ENCODE measurements around the gene ZSCAN22. TPM values are rescaled to one million over a fixed set of nuclear protein-coding genes. Genes with fewer than 3 reads are reported as not detected.

The ZSCAN22 gene
- total and polyA plus RNA-seq, 2 of the 4 experiments (the other 2 are of a cell fraction), result 2.2 to 2.5 TPM

DNA sequence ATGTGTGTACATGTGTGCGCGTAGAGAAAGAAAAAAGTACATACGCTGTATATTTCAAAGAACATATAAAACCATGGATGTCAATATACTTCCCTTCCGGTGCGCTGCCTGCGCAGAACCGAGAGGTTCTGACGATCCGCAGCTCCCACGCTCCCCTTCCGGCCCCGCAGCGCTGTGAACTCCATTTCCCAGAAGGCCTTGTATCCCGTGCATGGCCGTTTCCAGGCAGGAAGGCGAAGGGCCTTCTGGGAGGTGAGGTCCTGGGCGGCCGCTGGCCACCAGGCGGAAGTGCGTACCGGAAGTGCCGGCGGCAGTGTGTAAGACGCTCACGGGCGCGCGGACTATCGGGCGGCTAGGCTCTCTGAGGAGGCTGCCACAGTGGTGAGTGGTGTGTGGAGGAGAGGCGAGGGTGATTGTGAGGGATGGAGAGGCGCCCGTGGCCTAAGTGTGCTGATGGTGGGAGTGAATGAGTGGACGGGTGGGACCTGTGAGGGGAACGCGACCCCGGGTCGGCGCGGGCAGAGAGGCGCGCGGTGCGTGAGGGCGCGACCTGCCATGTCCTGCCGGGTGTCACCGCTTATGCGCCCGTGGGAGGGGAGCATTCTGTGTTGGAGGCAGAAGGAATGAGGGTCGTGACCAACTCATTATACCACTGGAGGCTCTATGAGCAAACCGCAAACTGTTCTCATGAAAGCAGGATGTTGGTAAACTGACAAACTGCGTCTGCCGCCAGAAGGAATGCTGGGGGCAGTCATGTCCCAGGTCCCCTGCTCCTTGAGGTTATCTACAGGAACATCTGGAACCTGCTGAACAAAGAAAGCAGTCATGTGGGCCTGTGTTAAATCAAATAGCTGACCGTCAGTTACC, 21.5 kb upstream of the ZSCAN22 start, which contains the start of gene ERVK3-1:
Gene ERVK3-1 (plus strand): TSS at position 313 of the 867 bp plus-strand sequence. CDS start 6,792 bp downstream, outside the sequence.
- ChIA-PET CTCF (no interaction called here), POLR2A (ENCODE audit: unreplicated experiment) (no interaction called here)
- H3K27ac ChIP-seq (ENCODE audit: insufficient read depth, low read length), result peak within 1 kb of the TSS; percentile 79
- TF ChIP-seq POLR2A (IDR thresholded peaks at IDR 0.05; ENCODE audit: low read depth, low read length) (peak; percentile 94), CEBPB (IDR thresholded peaks at IDR 0.05; ENCODE audit: low read depth, low read length) (no peak), ELK1 (IDR thresholded peaks at IDR 0.05; ENCODE audit: borderline replicate concordance, low read depth, low read length) (peak; percentile 80; the same call in 1 of the 2 replicates), BHLHE40 (IDR thresholded peaks at IDR 0.05; ENCODE audit: low read depth, low read length) (peak; percentile 72), MXI1 (IDR thresholded peaks at IDR 0.05; ENCODE audit: borderline replicate concordance, low read depth, low read length) (peak; percentile 19; the same call in 1 of the 2 replicates)
- TF ChIP-seq, protein P1, sequence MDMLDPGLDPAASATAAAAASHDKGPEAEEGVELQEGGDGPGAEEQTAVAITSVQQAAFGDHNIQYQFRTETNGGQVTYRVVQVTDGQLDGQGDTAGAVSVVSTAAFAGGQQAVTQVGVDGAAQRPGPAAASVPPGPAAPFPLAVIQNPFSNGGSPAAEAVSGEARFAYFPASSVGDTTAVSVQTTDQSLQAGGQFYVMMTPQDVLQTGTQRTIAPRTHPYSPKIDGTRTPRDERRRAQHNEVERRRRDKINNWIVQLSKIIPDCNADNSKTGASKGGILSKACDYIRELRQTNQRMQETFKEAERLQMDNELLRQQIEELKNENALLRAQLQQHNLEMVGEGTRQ (IDR thresholded peaks at IDR 0.05; ENCODE audit: low read depth, low read length), result peak; percentile 55; the same call in 1 of the 2 replicates
- peak within 1 kb of the TSS; percentile 48; the same call in 1 of the 2 replicates for H3K56ac ChIP-seq (ENCODE audit: extremely low read depth, insufficient read depth, low read length)
- peak within 1 kb of the TSS; percentile 87 for H3K4me2 ChIP-seq (ENCODE audit: low read depth, low read length)
- H3K4ac ChIP-seq (ENCODE audit: low read depth, low read length), result peak within 1 kb of the TSS; percentile 90
- H3K4me3 ChIP-seq (ENCODE audit: insufficient read depth, low read depth, low read length), result peak within 1 kb of the TSS; percentile 72
- peak within 1 kb of the TSS; percentile 70 to 95 for H4K8ac ChIP-seq (ENCODE audit: low read depth in 2 of 2, low read length in 2 of 2)
- H3K23ac ChIP-seq (ENCODE audit: low read depth, low read length), result peak within 1 kb of the TSS; percentile 87
- H4K91ac ChIP-seq (ENCODE audit: insufficient read depth, low read depth, low read length), result peak within 1 kb of the TSS; percentile 78
- peak; percentile 98 for DNase-seq
- H3K18ac ChIP-seq (ENCODE audit: low read depth, low read length), result no peak within 1 kb of the TSS
- H2AK9ac ChIP-seq (replicated peaks; ENCODE audit: low read depth, low read length, poor library complexity), result peak within 1 kb of the TSS; percentile 68
- no peak within 1 kb of the TSS for H2BK20ac ChIP-seq (ENCODE audit: low read depth, low read length)
- H2BK5ac ChIP-seq (ENCODE audit: low read depth, low read length, poor library complexity, severe bottlenecking), result peak within 1 kb of the TSS; percentile 75
- peak within 1 kb of the TSS; percentile 60 for H4K5ac ChIP-seq (ENCODE audit: low read depth, low read length)
- H3K9ac ChIP-seq (ENCODE audit: low read depth, low read length), result peak within 1 kb of the TSS; percentile 83
- H4K20me1 ChIP-seq (ENCODE audit: insufficient read depth, low read length), result no peaks in the 10 kb centered on the region
- no peak within 1 kb of the TSS; the same call in 1 of the 2 replicates for H2BK120ac ChIP-seq (ENCODE audit: low read depth, low read length)
- peaks cover 33 to 54% of the 10 kb centered on the region in 2 experiments for H3K79me1 ChIP-seq (ENCODE audit: low read depth in 1 of 2, low read length in 2 of 2)
- in situ Hi-C loops (cut with MboI; ENCODE audit: low sequenced_read_pairs), result no loop called here
- H3K4me1 ChIP-seq (ENCODE audit: control insufficient read depth, insufficient read depth, low read length), result peaks cover 2% of the 10 kb centered on the region; the same call in 1 of the 2 replicates
- H3K9me3 ChIP-seq (ENCODE audit: control insufficient read depth, insufficient read depth, low read length), result no peaks in the 10 kb centered on the region; the same call in 1 of the 2 replicates
- peak within 1 kb of the TSS; percentile 91 for H3K14ac ChIP-seq (replicated peaks; ENCODE audit: low read depth, low read length)
- ATAC-seq (ENCODE audit: low read depth), result peak; percentile 99
- H2AFZ ChIP-seq (replicated peaks; ENCODE audit: low read length, poor library complexity), result peak within 1 kb of the TSS; percentile 98
- peak within 1 kb of the TSS; percentile 71 for H2AK5ac ChIP-seq (ENCODE audit: low read depth, low read length)
- peaks cover 3% of the 10 kb centered on the region; the same call in 1 of the 2 replicates for H3K9me1 ChIP-seq (ENCODE audit: insufficient read depth, low read length)
- H2BK15ac ChIP-seq (ENCODE audit: low read depth, low read length), result no peak within 1 kb of the TSS
- intact Hi-C loops (cut with micrococcal nuclease), result loop anchor here (5.0 kb wide), 1 partner anchor 212 kb away; the partner anchor contains the start of gene ZBTB45
- WGBS, 2 experiments (ENCODE audit: extremely low coverage in 2 of 2, insufficient read length in 1 of 2), result 0% methylated on average over 4 of the region's 55 CpGs; no CpG with 5 or more reads in 1 of the 2 experiments
- no peaks in the 10 kb centered on the region for H3K27me3 ChIP-seq (ENCODE audit: control insufficient read depth, insufficient read depth, low read length)
- no TSS peak for BruUV-seq (replicated peaks)
- dilution Hi-C loops (cut with HindIII; ENCODE audit: low sequenced_read_pairs, unreplicated experiment), result no loop called here
- peaks cover 22% of the 10 kb centered on the region for H3K36me3 ChIP-seq (ENCODE audit: control insufficient read depth, insufficient read depth, low read length)
